Common myeloid progenitor, CD34-positive (primary cell): ENCODE data around the gene CACNA1A.
"Not testable (repeated sequence)": the region's sequence is repeated elsewhere in the genome, so short reads cannot be mapped to it uniquely, and the experiment has no call there.

ENCODE experiments used
- CTCF ChIA-PET: fragments of 350-600 bp; sonication (Branson Sonifier 250); formaldehyde crosslinking; loops from one replicate; lab custom pipeline; 2021; ENCODE audit warnings: antibody characterized with exemption; lab: Charles Lee
- POLR2A ChIA-PET: fragments of 350-600 bp; sonication (Branson Sonifier 250); formaldehyde crosslinking; loops from one replicate; lab custom pipeline; 2021; ENCODE audit warnings: antibody characterized with exemption; lab: Charles Lee
- DNase-seq, 3 donors: peaks; one replicate each; pipeline versions ENCODE4 v3.0.0 to v3.0.0-alpha.2; 2013
- H3K27ac ChIP-seq, 2 experiments: 1 replicate in 1 of 2; 2 replicates in 1 of 2; pipeline ENCODE4 v1.7.0; 2013; ENCODE audit warnings: inconsistent platforms in 2 of 2, low read length in 2 of 2, mild to moderate bottlenecking in 2 of 2, low read depth in 1 of 2, moderate library complexity in 1 of 2; ENCODE audit not compliant: severe bottlenecking in 2 of 2, insufficient read depth in 1 of 2, poor library complexity in 1 of 2
- H3K27me3 ChIP-seq, 5 experiments: replicated peaks in 2 of 5; 1 replicate in 3 of 5; 2 replicates in 2 of 5; pipeline versions ENCODE4 v1.6.1 to v1.7.0; 2013; ENCODE audit warnings: low read length in 4 of 5, mild to moderate bottlenecking in 2 of 5, moderate library complexity in 2 of 5, inconsistent platforms in 1 of 5; ENCODE audit not compliant: insufficient read depth in 5 of 5, control insufficient read depth in 4 of 5
- H3K36me3 ChIP-seq, 4 experiments: 1 replicate in 2 of 4; 2 replicates in 2 of 4; pipeline versions ENCODE4 v1.6.1 to v1.7.0; 2013; ENCODE audit warnings: low read length in 3 of 4, control low read depth in 1 of 4, mild to moderate bottlenecking in 1 of 4; ENCODE audit not compliant: control insufficient read depth in 4 of 4, insufficient read depth in 4 of 4
- H3K4me1 ChIP-seq, 4 experiments: 1 replicate in 3 of 4; 2 replicates in 1 of 4; pipeline versions ENCODE4 v1.6.1 to v1.7.1; 2013; ENCODE audit warnings: low read length in 3 of 4, mild to moderate bottlenecking in 3 of 4, control low read depth in 1 of 4, inconsistent platforms in 1 of 4, moderate library complexity in 1 of 4; ENCODE audit not compliant: control insufficient read depth in 4 of 4, insufficient read depth in 4 of 4; ENCODE audit errors: control extremely low read depth in 1 of 4
- H3K4me3 ChIP-seq, 7 experiments: 1 replicate in 4 of 7; 2 replicates in 3 of 7; pipeline versions ENCODE4 v1.5.1 to v1.7.0; 2013; ENCODE audit warnings: mild to moderate bottlenecking in 7 of 7, low read length in 6 of 7, moderate library complexity in 6 of 7, inconsistent platforms in 2 of 7, low read depth in 2 of 7, control low read depth in 1 of 7; ENCODE audit not compliant: insufficient read depth in 4 of 7, control insufficient read depth in 1 of 7; ENCODE audit errors: extremely low read depth in 1 of 7
- H3K9me3 ChIP-seq, 5 experiments: 1 replicate in 4 of 5; 2 replicates in 1 of 5; pipeline versions ENCODE4 v1.6.1 to v1.7.1; 2013; ENCODE audit warnings: low read length in 4 of 5, mild to moderate bottlenecking in 2 of 5, inconsistent platforms in 1 of 5, low read depth in 1 of 5, moderate library complexity in 1 of 5; ENCODE audit not compliant: control insufficient read depth in 4 of 5, insufficient read depth in 2 of 5; ENCODE audit errors: control extremely low read depth in 1 of 5
- WGBS: methylation state at CpG from one replicate; pipeline ENCODE4 v1.1.5; 2013; ENCODE audit not compliant: insufficient coverage; 5-methylcytosine and 5-hydroxymethylcytosine counted together

CACNA1A gene

GRCh38 chr19:13373599-13373998 lies 132.7 kb downstream of the CACNA1A start:
- Histone ChIP-seq H3K27ac (no peak overlapping the region), H3K36me3 (no peaks in the 10 kb centered on the region), H3K9me3 (peaks cover 0 to 3% (median 0%) of the 10 kb centered on the region in 5 experiments), H3K4me1 (no peaks in the 10 kb centered on the region), H3K4me3 (no peak overlapping the region), H3K27me3 (no peaks in the 10 kb centered on the region)
- CTCF ChIA-PET, result no interaction called here
- DNase-seq, result no peak
- POLR2A ChIA-PET, result no interaction called here
- 83% methylated on average over 2 of the region's 3 CpGs for WGBS

- POLR2A ChIA-PET, result no interaction called here
- CTCF ChIA-PET, result no interaction called here
- 95% methylated on average over 4 of the region's 5 CpGs for WGBS
Observed at GRCh38 chr19:13370948-13371347, 135.3 kb downstream of the CACNA1A start.

GRCh38 chr19:13366529-13367143 lies 139.6 kb downstream of the CACNA1A start:
- Histone ChIP-seq H3K27ac (no peak overlapping the region), H3K27me3 (peaks cover 0 to 14% (median 0%) of the 10 kb centered on the region in 5 experiments), H3K4me1 (no peaks in the 10 kb centered on the region), H3K4me3 (no peak overlapping the region), H3K9me3 (no peaks in the 10 kb centered on the region), H3K36me3 (no peaks in the 10 kb centered on the region)
- CTCF ChIA-PET, result no interaction called here
- 95% methylated on average over 10 of the region's 13 CpGs for WGBS
- POLR2A ChIA-PET, result no interaction called here
- DNase-seq, result peak in 2 of 3 donors; percentile 24 to 28

More at GRCh38 chr19:13370948-13371347, 135.3 kb downstream of the CACNA1A start:
- DNase-seq, result no peak
- Histone ChIP-seq H3K27ac (no peak overlapping the region), H3K9me3 (peaks cover 0 to 3% (median 0%) of the 10 kb centered on the region in 5 experiments), H3K4me1 (no peaks in the 10 kb centered on the region), H3K36me3 (no peaks in the 10 kb centered on the region), H3K27me3 (no peaks in the 10 kb centered on the region), H3K4me3 (no peak overlapping the region)

GRCh38 chr19:13363954-13364353 lies 142.3 kb downstream of the CACNA1A start:
- ChIA-PET POLR2A (no interaction called here), CTCF (no interaction called here)
- H3K36me3 ChIP-seq, result no peaks in the 10 kb centered on the region
- WGBS, result 54% methylated on average over 3 of the region's 5 CpGs
- no peak overlapping the region for H3K4me3 ChIP-seq
- no peaks in the 10 kb centered on the region for H3K4me1 ChIP-seq
- H3K27me3 ChIP-seq, result peaks cover 0 to 22% (median 0%) of the 10 kb centered on the region in 5 experiments
- no peak for DNase-seq
- no peak overlapping the region for H3K27ac ChIP-seq
- peaks cover 0 to 7% (median 6%) of the 10 kb centered on the region in 5 experiments for H3K9me3 ChIP-seq

GRCh38 chr19:13363245-13363644 lies 143.0 kb downstream of the CACNA1A start:
- Histone ChIP-seq H3K36me3 (no peaks in the 10 kb centered on the region), H3K27me3 (peaks cover 0 to 22% (median 0%) of the 10 kb centered on the region in 5 experiments), H3K4me1 (no peaks in the 10 kb centered on the region), H3K27ac (no peak overlapping the region), H3K9me3 (peaks cover 0 to 7% (median 6%) of the 10 kb centered on the region in 5 experiments), H3K4me3 (no peak overlapping the region)
- no peak for DNase-seq
- CTCF ChIA-PET, result no interaction called here
- no CpG with 5 or more reads among the region's 7 CpGs for WGBS
- POLR2A ChIA-PET, result no interaction called here

- CTCF ChIA-PET, result no interaction called here
Observed at GRCh38 chr19:13362668-13363067, 143.6 kb downstream of the CACNA1A start.

GRCh38 chr19:13361726-13362125 lies 144.6 kb downstream of the CACNA1A start:
- peaks cover 0 to 22% (median 0%) of the 10 kb centered on the region in 5 experiments for H3K27me3 ChIP-seq
- H3K36me3 ChIP-seq, H3K9me3 ChIP-seq, H3K4me1 ChIP-seq, POLR2A ChIA-PET, CTCF ChIA-PET, DNase-seq, H3K27ac ChIP-seq, H3K4me3 ChIP-seq: not testable (repeated sequence)
- WGBS, result 86% methylated on average over 3 of the region's 3 CpGs

More at GRCh38 chr19:13362668-13363067, 143.6 kb downstream of the CACNA1A start:
- no peaks in the 10 kb centered on the region for H3K4me1 ChIP-seq
- DNase-seq, result no peak
- H3K4me3 ChIP-seq, result no peak overlapping the region
- no peaks in the 10 kb centered on the region for H3K36me3 ChIP-seq
- peaks cover 0 to 7% (median 6%) of the 10 kb centered on the region in 5 experiments for H3K9me3 ChIP-seq
- 70% methylated on average over 11 of the region's 11 CpGs for WGBS
- H3K27ac ChIP-seq, result no peak overlapping the region
- POLR2A ChIA-PET, result no interaction called here
- peaks cover 0 to 22% (median 0%) of the 10 kb centered on the region in 5 experiments for H3K27me3 ChIP-seq
